CD4-positive, alpha-beta T cell (primary cell): Measurements from ENCODE around the gene LRRN3. TPM values are rescaled to one million over a fixed set of nuclear protein-coding genes. Genes with fewer than 3 reads are reported as not detected.
"Not testable (repeated sequence)": the region's sequence is repeated elsewhere in the genome, so short reads cannot be mapped to it uniquely, and the experiment has no call there.

ENCODE experiments used
- ATAC-seq: fragments of 200-7000 bp; cut with Tn5 transposase; one replicate; pipeline ENCODE4 v1.10.0; 2022; ENCODE audit warnings: mild to moderate bottlenecking; ENCODE audit not compliant: poor library complexity
- CTCF ChIA-PET: fragments of 350-600 bp; sonication (Branson Sonifier 250); formaldehyde crosslinking; loops from one replicate; lab custom pipeline; 2021; ENCODE audit warnings: antibody characterized with exemption, inconsistent platforms; lab: Charles Lee
- POLR2A ChIA-PET: fragments of 350-600 bp; sonication (Branson Sonifier 250); formaldehyde crosslinking; loops from one replicate; lab custom pipeline; 2021; ENCODE audit warnings: antibody characterized with exemption, inconsistent platforms; lab: Charles Lee
- DNase-seq, 14 experiments: peaks; one replicate each; pipeline ENCODE4 v3.0.0-alpha.2; 2013 to 2020; ENCODE audit warnings: mixed read lengths in 2 of 14
- H3K27ac ChIP-seq, 2 donors: one replicate each; pipeline versions ENCODE4 v1.5.1 to v1.7.0; 2013; ENCODE audit warnings: low read length in 2 of 2, low read depth in 1 of 2, mild to moderate bottlenecking in 1 of 2
- H3K27me3 ChIP-seq, 2 experiments: 1 replicate in 1 of 2; 2 replicates in 1 of 2; pipeline versions ENCODE4 v1.6.1 to v1.7.0; 2013; ENCODE audit warnings: low read length in 2 of 2, control low read depth in 1 of 2, mild to moderate bottlenecking in 1 of 2, moderate library complexity in 1 of 2; ENCODE audit not compliant: insufficient read depth in 2 of 2, control insufficient read depth in 1 of 2
- H3K36me3 ChIP-seq: one replicate; pipeline ENCODE4 v1.6.1; 2013; ENCODE audit warnings: low read length, control low read depth; ENCODE audit not compliant: insufficient read depth
- H3K4me1 ChIP-seq: one replicate; pipeline ENCODE4 v1.6.1; 2013; ENCODE audit warnings: low read length, control low read depth; ENCODE audit not compliant: insufficient read depth
- H3K4me3 ChIP-seq: one replicate; pipeline ENCODE4 v1.5.1; 2013; ENCODE audit warnings: mild to moderate bottlenecking, low read length, moderate library complexity
- H3K9me3 ChIP-seq, 2 experiments: 1 replicate in 1 of 2; 2 replicates in 1 of 2; pipeline versions ENCODE4 v1.6.1 to v1.7.0; 2013; ENCODE audit warnings: low read length in 2 of 2, mild to moderate bottlenecking in 2 of 2, control low read depth in 1 of 2, moderate library complexity in 1 of 2; ENCODE audit not compliant: control insufficient read depth in 1 of 2, insufficient read depth in 1 of 2
- H3K27ac Mint-ChIP-seq: one replicate; pipeline ENCODE4 v1.8.0; 2020; ENCODE audit warnings: mixed read lengths
- H3K27me3 Mint-ChIP-seq: one replicate; pipeline ENCODE4 v1.8.0; 2021; ENCODE audit warnings: mixed read lengths
- H3K36me3 Mint-ChIP-seq: one replicate; pipeline ENCODE4 v1.8.0; 2021; ENCODE audit warnings: low read depth, mixed read lengths
- H3K4me1 Mint-ChIP-seq: one replicate; pipeline ENCODE4 v1.8.0; 2021; ENCODE audit warnings: low read depth, mixed read lengths
- H3K4me3 Mint-ChIP-seq: one replicate; pipeline ENCODE4 v1.8.0; 2020; ENCODE audit warnings: mild to moderate bottlenecking, mixed read lengths
- H3K9me3 Mint-ChIP-seq: one replicate; pipeline ENCODE4 v1.8.0; 2020; ENCODE audit warnings: mixed read lengths
- intact Hi-C, 2 experiments: fragments of 100-400 bp; cut with DNase I in 1 of 2; cut with micrococcal nuclease in 1 of 2; formaldehyde crosslinking; loops; one replicate each; pipeline versions ENCODE4 v1.15.1 to v1.9.0; 2023 to 2025; cut with DNase I, micrococcal nuclease
- total RNA-seq, 174 experiments: library from RNA in 2 of 174; stranded (reverse) in 2 of 174; gene quantifications; one replicate each; pipeline ENCODE4 v1.2.3 and lab custom pipeline; 2021 to 2026
- TF ChIP-seq, protein P1 (sequence below): fragments of 200-600 bp; IDR thresholded peaks from one replicate; pipeline ENCODE4 v1.8.0; 2022; ENCODE audit warnings: antibody characterized with exemption, mild to moderate bottlenecking

The LRRN3 gene
- total RNA-seq, 2 experiments from 2014 or later, result 3.8 to 6.0 TPM

DNA sequence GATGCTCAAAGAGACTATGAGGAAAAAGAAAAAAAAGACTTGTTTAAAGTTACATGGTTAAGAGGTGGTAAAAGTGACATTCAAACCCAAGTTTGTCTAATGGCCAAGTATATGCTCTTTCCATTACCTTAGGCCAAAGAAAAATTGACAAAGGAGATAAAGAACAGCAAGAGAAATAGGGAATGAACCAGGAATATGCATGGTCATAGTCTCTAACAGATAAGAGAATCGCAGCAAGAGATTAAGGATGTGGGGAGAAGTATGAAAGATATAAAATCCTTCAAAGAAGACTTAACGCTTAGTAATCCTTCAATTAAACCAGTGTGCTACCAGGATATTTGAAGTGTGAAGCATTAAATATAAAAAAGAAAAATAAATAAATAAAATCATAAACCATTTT lies 23.2 kb upstream of the LRRN3 start:
- peaks cover 23% of the 10 kb centered on the region for H3K4me1 Mint-ChIP-seq
- no peak overlapping the region for H3K4me3 ChIP-seq
- intact Hi-C loops, result no loop called here

DNA sequence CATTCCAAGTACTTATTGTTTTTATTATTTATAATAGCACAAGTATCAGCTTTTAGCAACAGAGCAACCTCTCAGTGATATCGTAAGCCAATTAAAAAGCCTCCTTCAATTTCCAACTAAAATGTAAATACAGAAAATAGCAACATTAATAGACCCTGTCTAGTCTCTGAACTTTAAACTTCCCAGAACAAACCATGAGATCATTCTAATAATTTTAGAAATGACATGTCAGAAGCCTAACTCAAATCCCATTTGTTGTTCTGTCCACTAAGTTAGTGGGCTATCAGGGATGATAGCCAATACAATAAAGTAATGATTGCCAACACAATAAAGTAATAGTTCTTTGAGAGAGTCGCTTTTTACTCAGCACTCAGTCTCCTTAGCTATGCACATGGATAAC lies 22.3 kb upstream of the LRRN3 start:
- no peak for ATAC-seq
- DNase-seq, result no peak
- no peaks in the 10 kb centered on the region for H3K36me3 ChIP-seq
- peaks cover 11% of the 10 kb centered on the region for H3K36me3 Mint-ChIP-seq
- H3K27ac Mint-ChIP-seq, result no peak overlapping the region
- peaks cover 5% of the 10 kb centered on the region for H3K9me3 Mint-ChIP-seq
- H3K4me3 Mint-ChIP-seq, result no peak overlapping the region
- H3K27me3 ChIP-seq, result no peaks in the 10 kb centered on the region
- intact Hi-C loops, result no loop called here
- H3K9me3 ChIP-seq, result peaks cover 0 to 4% of the 10 kb centered on the region in 2 experiments
- no peak overlapping the region for H3K27ac ChIP-seq
- H3K27me3 Mint-ChIP-seq, result no peaks in the 10 kb centered on the region
- H3K4me3 ChIP-seq, result no peak overlapping the region
- POLR2A ChIA-PET, result interaction anchor here (1.1 kb wide), 1 partner anchor 15 kb away, joined by 4 read pairs; no protein-coding TSS in a partner anchor
- H3K4me1 ChIP-seq, result no peaks in the 10 kb centered on the region
- H3K4me1 Mint-ChIP-seq, result peaks cover 31% of the 10 kb centered on the region
- TF ChIP-seq, protein P1, sequence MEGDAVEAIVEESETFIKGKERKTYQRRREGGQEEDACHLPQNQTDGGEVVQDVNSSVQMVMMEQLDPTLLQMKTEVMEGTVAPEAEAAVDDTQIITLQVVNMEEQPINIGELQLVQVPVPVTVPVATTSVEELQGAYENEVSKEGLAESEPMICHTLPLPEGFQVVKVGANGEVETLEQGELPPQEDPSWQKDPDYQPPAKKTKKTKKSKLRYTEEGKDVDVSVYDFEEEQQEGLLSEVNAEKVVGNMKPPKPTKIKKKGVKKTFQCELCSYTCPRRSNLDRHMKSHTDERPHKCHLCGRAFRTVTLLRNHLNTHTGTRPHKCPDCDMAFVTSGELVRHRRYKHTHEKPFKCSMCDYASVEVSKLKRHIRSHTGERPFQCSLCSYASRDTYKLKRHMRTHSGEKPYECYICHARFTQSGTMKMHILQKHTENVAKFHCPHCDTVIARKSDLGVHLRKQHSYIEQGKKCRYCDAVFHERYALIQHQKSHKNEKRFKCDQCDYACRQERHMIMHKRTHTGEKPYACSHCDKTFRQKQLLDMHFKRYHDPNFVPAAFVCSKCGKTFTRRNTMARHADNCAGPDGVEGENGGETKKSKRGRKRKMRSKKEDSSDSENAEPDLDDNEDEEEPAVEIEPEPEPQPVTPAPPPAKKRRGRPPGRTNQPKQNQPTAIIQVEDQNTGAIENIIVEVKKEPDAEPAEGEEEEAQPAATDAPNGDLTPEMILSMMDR, result no peak
- CTCF ChIA-PET, result no interaction called here

More for the DNA sequence above, 23.2 kb upstream of the LRRN3 start:
- TF ChIP-seq, protein P1, result no peak
- POLR2A ChIA-PET, result interaction anchor here (1.1 kb wide), 1 partner anchor 16 kb away, joined by 4 read pairs; no protein-coding TSS in a partner anchor
- no peak for ATAC-seq
- CTCF ChIA-PET, result no interaction called here
- no peaks in the 10 kb centered on the region for H3K36me3 ChIP-seq
- Mint-ChIP-seq H3K9me3 (peaks cover 9% of the 10 kb centered on the region), H3K27ac (no peak overlapping the region), H3K27me3 (no peaks in the 10 kb centered on the region), H3K36me3 (peaks cover 15% of the 10 kb centered on the region), H3K4me3 (no peak overlapping the region)
- peaks cover 0 to 10% of the 10 kb centered on the region in 2 experiments for H3K9me3 ChIP-seq
- DNase-seq, result no peak
- no peak overlapping the region for H3K27ac ChIP-seq
- H3K27me3 ChIP-seq, result no peaks in the 10 kb centered on the region
- H3K4me1 ChIP-seq, result no peaks in the 10 kb centered on the region

DNA sequence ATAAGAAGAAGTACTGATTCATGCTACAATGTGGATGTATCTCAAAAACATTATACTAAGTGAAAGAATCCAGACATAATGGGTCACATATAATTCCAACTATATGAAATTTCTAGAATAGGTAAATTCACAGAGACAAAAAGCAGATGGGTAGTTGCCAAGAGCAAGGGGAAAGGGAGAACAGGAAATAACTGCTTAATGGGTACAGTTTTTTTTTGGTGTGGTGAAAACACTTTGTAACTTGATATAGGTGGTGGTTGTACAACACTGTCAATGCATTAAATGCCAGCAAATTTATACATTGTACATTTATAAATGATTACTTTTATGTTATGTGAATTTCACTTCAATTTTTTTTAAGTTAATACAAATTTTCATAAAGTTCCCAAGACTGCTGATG lies 19.4 kb upstream of the LRRN3 start:
- no peak overlapping the region for H3K4me3 Mint-ChIP-seq
- peaks cover 2% of the 10 kb centered on the region for H3K36me3 Mint-ChIP-seq
- Histone ChIP-seq H3K4me3 (no peak overlapping the region), H3K9me3 (no peaks in the 10 kb centered on the region), H3K27me3 (no peaks in the 10 kb centered on the region), H3K36me3 (no peaks in the 10 kb centered on the region), H3K27ac (no peak overlapping the region), H3K4me1 (no peaks in the 10 kb centered on the region)
- no peaks in the 10 kb centered on the region for H3K27me3 Mint-ChIP-seq
- peaks cover 56% of the 10 kb centered on the region for H3K4me1 Mint-ChIP-seq
- POLR2A ChIA-PET, result no interaction called here
- H3K9me3 Mint-ChIP-seq, result no peaks in the 10 kb centered on the region
- ATAC-seq (no peak), DNase-seq (no peak)
- intact Hi-C loops, result loop anchor here in 1 of 2 experiments (10.0 kb wide), 1 partner anchor 47 kb away; no protein-coding TSS in a partner anchor
- TF ChIP-seq, protein P1, result no peak
- no peak overlapping the region for H3K27ac Mint-ChIP-seq
- CTCF ChIA-PET, result no interaction called here

DNA sequence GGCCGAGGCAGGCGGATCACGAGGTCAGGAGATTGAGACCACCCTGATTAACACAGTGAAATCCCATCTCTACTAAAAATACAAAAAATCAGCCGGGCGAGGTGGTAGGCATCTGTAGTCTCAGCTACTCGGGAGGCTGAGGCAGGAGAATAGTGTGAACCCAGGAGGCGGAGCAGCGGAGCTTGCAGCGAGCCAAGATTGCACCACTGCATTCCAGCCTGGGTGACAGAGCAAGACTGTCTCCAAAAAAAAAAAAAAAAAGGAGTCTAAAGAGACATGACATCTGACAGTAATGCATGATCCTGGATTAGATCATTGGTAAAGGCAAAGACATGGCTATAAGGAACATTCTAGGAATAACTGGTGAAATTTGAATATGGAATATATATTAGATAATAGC lies 18.3 kb upstream of the LRRN3 start:
- H3K9me3 ChIP-seq, POLR2A ChIA-PET, H3K27me3 Mint-ChIP-seq, H3K27ac ChIP-seq, ATAC-seq, DNase-seq, H3K4me1 ChIP-seq, H3K4me3 ChIP-seq, H3K9me3 Mint-ChIP-seq, CTCF ChIA-PET, H3K4me3 Mint-ChIP-seq, H3K27me3 ChIP-seq, H3K36me3 ChIP-seq, H3K36me3 Mint-ChIP-seq, H3K27ac Mint-ChIP-seq: not testable (repeated sequence)
- H3K4me1 Mint-ChIP-seq, result peaks cover 65% of the 10 kb centered on the region
- intact Hi-C loops, result loop anchor here in 1 of 2 experiments (10.0 kb wide), 1 partner anchor 48 kb away; no protein-coding TSS in a partner anchor
